ENCODE results near the gene COA8. TPM values are rescaled to one million over a fixed set of nuclear protein-coding genes. Genes with fewer than 3 reads are reported as not detected.

The COA8 gene
- total and polyA plus RNA-seq, 2 donors (not counting 3 experiments of a cell fraction or from before 2014, with no cell fraction given), result 19.1 to 46.4 TPM

GRCh38 chr14:103530831-103531230 is 31.9 kb upstream of the COA8 start:
- Histone ChIP-seq H4K20me1 (replicated peaks; ENCODE audit: control insufficient read depth, extremely low read depth, insufficient read depth, low read length) (no peaks in the 10 kb centered on the region), H3K9ac (replicated peaks; ENCODE audit: extremely low read depth, insufficient read depth, low read length) (no peak overlapping the region), H3K27me3 (ENCODE audit: control insufficient read depth in 2 of 2, insufficient read depth in 2 of 2, low read length in 2 of 2) (no peaks in the 10 kb centered on the region), H3K27ac (ENCODE audit: insufficient read depth, low read depth, low read length) (no peak overlapping the region), H3K9me1 (replicated peaks; ENCODE audit: control insufficient read depth, extremely low read depth, insufficient read depth, low read length) (no peaks in the 10 kb centered on the region), H3K79me2 (ENCODE audit: control insufficient read depth, insufficient read depth, low read length) (peaks cover 21% of the 10 kb centered on the region), H2AFZ (ENCODE audit: low read depth, low read length) (no peak overlapping the region), H3K36me3 (ENCODE audit: control insufficient read depth in 2 of 2, extremely low read depth in 1 of 2, insufficient read depth in 2 of 2, low read length in 2 of 2) (peaks cover 0 to 2% of the 10 kb centered on the region in 2 experiments), H3K9me3 (replicated peaks; ENCODE audit: control insufficient read depth, insufficient read depth, low read length) (no peaks in the 10 kb centered on the region), H3K4me3 (replicated peaks in 1 of 3; ENCODE audit: insufficient read depth in 1 of 3, low read depth in 1 of 3, low read length in 3 of 3) (no peak overlapping the region), H3K4me1 (ENCODE audit: control insufficient read depth, extremely low read depth, insufficient read depth, low read length) (peaks cover 8% of the 10 kb centered on the region), H3K4me2 (ENCODE audit: insufficient read depth, low read length) (no peak overlapping the region)
- BruUV-seq (replicated peaks), result no TSS peak
- DNase-seq (ENCODE audit: low read depth, low spot score), result no peak
- no peak for TF ChIP-seq GATA2 (IDR thresholded peaks at IDR 0.05; ENCODE audit: insufficient read depth, insufficient read length, low read depth, low read length)
- TF ChIP-seq, protein P1, sequence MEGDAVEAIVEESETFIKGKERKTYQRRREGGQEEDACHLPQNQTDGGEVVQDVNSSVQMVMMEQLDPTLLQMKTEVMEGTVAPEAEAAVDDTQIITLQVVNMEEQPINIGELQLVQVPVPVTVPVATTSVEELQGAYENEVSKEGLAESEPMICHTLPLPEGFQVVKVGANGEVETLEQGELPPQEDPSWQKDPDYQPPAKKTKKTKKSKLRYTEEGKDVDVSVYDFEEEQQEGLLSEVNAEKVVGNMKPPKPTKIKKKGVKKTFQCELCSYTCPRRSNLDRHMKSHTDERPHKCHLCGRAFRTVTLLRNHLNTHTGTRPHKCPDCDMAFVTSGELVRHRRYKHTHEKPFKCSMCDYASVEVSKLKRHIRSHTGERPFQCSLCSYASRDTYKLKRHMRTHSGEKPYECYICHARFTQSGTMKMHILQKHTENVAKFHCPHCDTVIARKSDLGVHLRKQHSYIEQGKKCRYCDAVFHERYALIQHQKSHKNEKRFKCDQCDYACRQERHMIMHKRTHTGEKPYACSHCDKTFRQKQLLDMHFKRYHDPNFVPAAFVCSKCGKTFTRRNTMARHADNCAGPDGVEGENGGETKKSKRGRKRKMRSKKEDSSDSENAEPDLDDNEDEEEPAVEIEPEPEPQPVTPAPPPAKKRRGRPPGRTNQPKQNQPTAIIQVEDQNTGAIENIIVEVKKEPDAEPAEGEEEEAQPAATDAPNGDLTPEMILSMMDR (IDR thresholded peaks at IDR 0.05; ENCODE audit: extremely low read depth in 1 of 2, insufficient read depth in 1 of 2, low read depth in 1 of 2, low read length in 2 of 2), result no peak
- dilution Hi-C loops (cut with MboI; ENCODE audit: extremely low pct_ligation_motif_present, low sequenced_read_pairs), result no loop called here
- POLR2A ChIA-PET, result no interaction called here
- CTCF ChIA-PET, result interaction anchor here (1.2 to 4.8 kb wide), 3 partner anchors 10 to 16 kb away, joined by 3 to 49 read pairs (median 3); no protein-coding TSS in a partner anchor
- no peak for FAIRE-seq
- intact Hi-C loops (cut with micrococcal nuclease), result no loop called here

- BruUV-seq (replicated peaks), result no TSS peak
- DNase-seq (ENCODE audit: low read depth, low spot score), result no peak
- FAIRE-seq, result no peak
- POLR2A ChIA-PET, result no interaction called here
- H3K27ac ChIP-seq (ENCODE audit: insufficient read depth, low read depth, low read length), result no peak overlapping the region
- no peaks in the 10 kb centered on the region for H3K9me3 ChIP-seq (replicated peaks; ENCODE audit: control insufficient read depth, insufficient read depth, low read length)
- peaks cover 0 to 2% of the 10 kb centered on the region in 2 experiments for H3K36me3 ChIP-seq (ENCODE audit: control insufficient read depth in 2 of 2, extremely low read depth in 1 of 2, insufficient read depth in 2 of 2, low read length in 2 of 2)
- CTCF ChIA-PET, result interaction anchor here (1.1 to 5.5 kb wide), 4 partner anchors 10 to 16 kb away, joined by 3 to 49 read pairs (median 18); no protein-coding TSS in a partner anchor
- peaks cover 8% of the 10 kb centered on the region for H3K4me1 ChIP-seq (ENCODE audit: control insufficient read depth, extremely low read depth, insufficient read depth, low read length)
- peaks cover 21% of the 10 kb centered on the region for H3K79me2 ChIP-seq (ENCODE audit: control insufficient read depth, insufficient read depth, low read length)
- TF ChIP-seq POLR2AphosphoS5 (IDR thresholded peaks at IDR 0.05; ENCODE audit: insufficient read depth, low read depth, low read length) (no peak), GATA2 (IDR thresholded peaks at IDR 0.05; ENCODE audit: insufficient read depth, insufficient read length, low read depth, low read length) (no peak), FOS (IDR thresholded peaks at IDR 0.05; ENCODE audit: borderline replicate concordance, insufficient read depth, low read length) (no peak), POLR2A (IDR thresholded peaks at IDR 0.05; ENCODE audit: low read depth, low read length) (no peak), JUN (IDR thresholded peaks at IDR 0.05; ENCODE audit: borderline replicate concordance, insufficient read depth, insufficient read length, low read depth) (no peak), EZH2 (IDR thresholded peaks at IDR 0.05; ENCODE audit: borderline replicate concordance, low read depth, low read length, severe bottlenecking) (no peak), MYC (IDR thresholded peaks at IDR 0.05; ENCODE audit: low read depth, low read length) (no peak)
- TF ChIP-seq, protein P2, sequence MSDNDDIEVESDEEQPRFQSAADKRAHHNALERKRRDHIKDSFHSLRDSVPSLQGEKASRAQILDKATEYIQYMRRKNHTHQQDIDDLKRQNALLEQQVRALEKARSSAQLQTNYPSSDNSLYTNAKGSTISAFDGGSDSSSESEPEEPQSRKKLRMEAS (IDR thresholded peaks at IDR 0.05; ENCODE audit: insufficient read depth, insufficient read length), result no peak
- TF ChIP-seq, protein P1 (IDR thresholded peaks at IDR 0.05; ENCODE audit: extremely low read depth in 1 of 2, insufficient read depth in 1 of 2, low read depth in 1 of 2, low read length in 2 of 2), result no peak
- H3K4me3 ChIP-seq (replicated peaks in 1 of 3; ENCODE audit: insufficient read depth in 1 of 3, low read depth in 1 of 3, low read length in 3 of 3), result no peak overlapping the region
- intact Hi-C loops (cut with micrococcal nuclease) (no loop called here), dilution Hi-C loops (cut with MboI; ENCODE audit: extremely low pct_ligation_motif_present, low sequenced_read_pairs) (no loop called here)
- H3K4me2 ChIP-seq (ENCODE audit: insufficient read depth, low read length), result no peak overlapping the region
- no peaks in the 10 kb centered on the region for H3K27me3 ChIP-seq (ENCODE audit: control insufficient read depth in 2 of 2, insufficient read depth in 2 of 2, low read length in 2 of 2)
- H3K9me1 ChIP-seq (replicated peaks; ENCODE audit: control insufficient read depth, extremely low read depth, insufficient read depth, low read length), result no peaks in the 10 kb centered on the region
- H2AFZ ChIP-seq (ENCODE audit: low read depth, low read length), result no peak overlapping the region
- H4K20me1 ChIP-seq (replicated peaks; ENCODE audit: control insufficient read depth, extremely low read depth, insufficient read depth, low read length), result no peaks in the 10 kb centered on the region
- H3K9ac ChIP-seq (replicated peaks; ENCODE audit: extremely low read depth, insufficient read depth, low read length), result no peak overlapping the region
Observed at GRCh38 chr14:103531421-103532215, 31.1 kb upstream of the COA8 start.
